ENCODE measurements around the gene ADAMTS12. TPM values are rescaled to one million over a fixed set of nuclear protein-coding genes. Genes with fewer than 3 reads are reported as not detected.

ADAMTS12 gene
- total and polyA plus RNA-seq, 9 of the 15 experiments (the other 6 are each of a cell fraction or from before 2014, with no cell fraction given), result 0.11 TPM; not detected in 8

GRCh38 chr5:33604503-33604902 lies 287.3 kb downstream of the ADAMTS12 start:
- ATAC-seq, result no peak
- Histone ChIP-seq H4K20me1 (replicated peaks; ENCODE audit: control insufficient read depth, insufficient read depth, low read length) (no peaks in the 10 kb centered on the region), H3K9me3 (replicated peaks; ENCODE audit: control insufficient read depth, insufficient read depth, low read depth, low read length) (no peaks in the 10 kb centered on the region), H3K9ac (ENCODE audit: insufficient read depth in 1 of 2, low read depth in 2 of 2, low read length in 2 of 2) (no peak overlapping the region), H3K27ac (ENCODE audit: extremely low read depth, low read depth, low read length) (no peak overlapping the region), H3K79me2 (ENCODE audit: control insufficient read depth, insufficient read depth, low read length) (no peaks in the 10 kb centered on the region), H3K27me3 (ENCODE audit: control insufficient read depth in 2 of 2, insufficient read depth in 2 of 2, low read length in 2 of 2) (no peaks in the 10 kb centered on the region; a peak in 2 of 5 replicates), H3K4me1 (replicated peaks in 1 of 2; ENCODE audit: control insufficient read depth in 2 of 2, insufficient read depth in 2 of 2, low read length in 2 of 2) (no peaks in the 10 kb centered on the region), H2AFZ (ENCODE audit: low read depth, low read length) (no peak overlapping the region), H3K4me2 (ENCODE audit: insufficient read depth, low read length) (no peak overlapping the region), H3K4me3 (no peak overlapping the region), H3K36me3 (ENCODE audit: control insufficient read depth, insufficient read depth, low read length) (no peaks in the 10 kb centered on the region), H3K9me1 (ENCODE audit: control insufficient read depth, insufficient read depth, low read length) (no peaks in the 10 kb centered on the region)
- TF ChIP-seq MAFF (IDR thresholded peaks at IDR 0.05; ENCODE audit: low read length), result peak; percentile 61; the same call in 1 of the 2 replicates
- peak; percentile 83 for TF ChIP-seq ZNF316 (IDR thresholded peaks at IDR 0.05)
- TF ChIP-seq ZNF785 (CRISPR knock-in tag; IDR thresholded peaks at IDR 0.05), result no peak
- TF ChIP-seq C11orf30 (IDR thresholded peaks at IDR 0.05; ENCODE audit: low read depth), result peak; percentile 80
- no peak for TF ChIP-seq U2AF1 (optimal IDR thresholded peaks at IDR 0.05; ENCODE audit: low read depth, low read length)
- TF ChIP-seq MAFG (tag; conservative IDR thresholded peaks at IDR 0.05), result peak; percentile 73
- TF ChIP-seq NFE2 (IDR thresholded peaks at IDR 0.05; ENCODE audit: low read depth), result peak; percentile 76
- peak in 1 of 4 experiments; percentile 8 for DNase-seq (ENCODE audit: extremely low read depth in 1 of 4, low spot score in 3 of 4)
- FAIRE-seq, result no peak
- in situ Hi-C loops (cut with MboI) (loop anchor here (5.0 kb wide), 1 partner anchor 1607 kb away; no protein-coding TSS in a partner anchor), intact Hi-C loops (cut with micrococcal nuclease) (no loop called here)
- POLR2A ChIA-PET, result interaction anchor here (0.6 to 0.9 kb wide), 3 partner anchors 10 to 844 kb away, joined by 3 read pairs; no protein-coding TSS in a partner anchor
- CTCF ChIA-PET (ENCODE audit: low intra/inter-chr PET ratio), result no interaction called here
- no TSS peak for BruUV-seq (replicated peaks)
- 3% methylated on average over 2 of the region's 2 CpGs for WGBS (ENCODE audit: insufficient coverage, low coverage, missing lambda C conversion rate)

- intact Hi-C loops (cut with micrococcal nuclease) (no loop called here), in situ Hi-C loops (cut with MboI) (loop anchor here (5.0 kb wide), 1 partner anchor 1605 kb away; no protein-coding TSS in a partner anchor)
- no peak overlapping the region for H3K27ac ChIP-seq (ENCODE audit: extremely low read depth, low read depth, low read length)
- H3K36me3 ChIP-seq (ENCODE audit: control insufficient read depth, insufficient read depth, low read length), result no peaks in the 10 kb centered on the region
- no peak for FAIRE-seq
- no peak for DNase-seq (ENCODE audit: extremely low read depth in 1 of 4, low spot score in 3 of 4)
- BruUV-seq (replicated peaks), result no TSS peak
- H4K20me1 ChIP-seq (replicated peaks; ENCODE audit: control insufficient read depth, insufficient read depth, low read length), result no peaks in the 10 kb centered on the region
- H2AFZ ChIP-seq (ENCODE audit: low read depth, low read length), result no peak overlapping the region
- POLR2A ChIA-PET, result no interaction called here
- H3K9ac ChIP-seq (ENCODE audit: insufficient read depth in 1 of 2, low read depth in 2 of 2, low read length in 2 of 2), result no peak overlapping the region
- CTCF ChIA-PET (ENCODE audit: low intra/inter-chr PET ratio), result no interaction called here
- no peak for ATAC-seq
- no peak overlapping the region for H3K4me2 ChIP-seq (ENCODE audit: insufficient read depth, low read length)
- 20% methylated on average over 3 of the region's 3 CpGs for WGBS (ENCODE audit: insufficient coverage, low coverage, missing lambda C conversion rate)
- no peaks in the 10 kb centered on the region for H3K9me1 ChIP-seq (ENCODE audit: control insufficient read depth, insufficient read depth, low read length)
- no peaks in the 10 kb centered on the region for H3K9me3 ChIP-seq (replicated peaks; ENCODE audit: control insufficient read depth, insufficient read depth, low read depth, low read length)
- H3K27me3 ChIP-seq (ENCODE audit: control insufficient read depth in 2 of 2, insufficient read depth in 2 of 2, low read length in 2 of 2), result no peaks in the 10 kb centered on the region; a peak in 1 of 5 replicates
- H3K4me3 ChIP-seq, result no peak overlapping the region
- H3K4me1 ChIP-seq (replicated peaks in 1 of 2; ENCODE audit: control insufficient read depth in 2 of 2, insufficient read depth in 2 of 2, low read length in 2 of 2), result no peaks in the 10 kb centered on the region
- H3K79me2 ChIP-seq (ENCODE audit: control insufficient read depth, insufficient read depth, low read length), result no peaks in the 10 kb centered on the region
- TF ChIP-seq ZNF121 (CRISPR knock-in tag; conservative IDR thresholded peaks at IDR 0.05) (no peak), ZBTB43 (CRISPR knock-in tag; IDR thresholded peaks at IDR 0.05) (no peak), SAP30 (IDR thresholded peaks at IDR 0.05; ENCODE audit: borderline replicate concordance, insufficient read depth, low read depth, low read length, poor library complexity, severe bottlenecking) (no peak), ZFPM2 (CRISPR knock-in tag; IDR thresholded peaks at IDR 0.05) (no peak), ZBTB49 (CRISPR knock-in tag; IDR thresholded peaks at IDR 0.05; ENCODE audit: borderline replicate concordance) (no peak)
Observed at GRCh38 chr5:33601881-33602280, 289.9 kb downstream of the ADAMTS12 start.
